Neural cell (in vitro differentiated cells): ENCODE results near the gene COP1.

Source experiments
- EP300 ChIP-seq: fragments of 450-650 bp; conservative IDR thresholded peaks from 2 replicates; pipeline ENCODE4 v1.6.1; 2014; ENCODE audit warnings: antibody characterized with exemption, mild to moderate bottlenecking, moderate library complexity; ENCODE audit not compliant: poor library complexity, severe bottlenecking
- EZH2 ChIP-seq: fragments of 200-600, 300-800 bp; shearing (Covaris generic), sonication (generic); IDR thresholded peaks from 2 replicates; pipeline ENCODE4 v1.6.1; 2014; ENCODE audit warnings: antibody characterized with exemption, low read length, borderline replicate concordance, mild to moderate bottlenecking; ENCODE audit not compliant: insufficient read depth, poor library complexity, severe bottlenecking
- MXI1 ChIP-seq: fragments of 450-650 bp; conservative IDR thresholded peaks from 2 replicates; pipeline ENCODE4 v1.6.1; 2014; ENCODE audit warnings: antibody characterized with exemption, mild to moderate bottlenecking; ENCODE audit not compliant: poor library complexity, severe bottlenecking
- POLR2AphosphoS5 ChIP-seq: IDR thresholded peaks from 2 replicates; pipeline ENCODE4 v1.6.1; 2012
- RAD21 ChIP-seq: fragments of 450-650 bp; conservative IDR thresholded peaks from 2 replicates; pipeline ENCODE4 v1.6.1; 2014; ENCODE audit warnings: antibody characterized with exemption, mild to moderate bottlenecking, moderate library complexity
- SMC3 ChIP-seq: fragments of 450-650 bp; conservative IDR thresholded peaks from 2 replicates; pipeline ENCODE4 v1.6.1; 2014; ENCODE audit warnings: antibody characterized with exemption, mild to moderate bottlenecking, moderate library complexity; ENCODE audit not compliant: poor library complexity
- TAF1 ChIP-seq: IDR thresholded peaks from 2 replicates; pipeline ENCODE4 v1.6.1; 2012; ENCODE audit warnings: low read depth
- TF ChIP-seq, protein P1 (sequence below): fragments of 450-650 bp; IDR thresholded peaks from 2 replicates; pipeline ENCODE4 v1.5.1; 2014; ENCODE audit warnings: antibody characterized with exemption, mild to moderate bottlenecking, moderate library complexity; ENCODE audit not compliant: poor library complexity, severe bottlenecking
- TF ChIP-seq, protein P2 (sequence below): IDR thresholded peaks from 2 replicates; pipeline ENCODE4 v1.6.1; 2012; ENCODE audit warnings: borderline replicate concordance

GRCh38 chr1:176222196-176222595, 15.1 kb upstream of the COP1 start:
- no peak for TF ChIP-seq EZH2
- TF ChIP-seq, protein P1, sequence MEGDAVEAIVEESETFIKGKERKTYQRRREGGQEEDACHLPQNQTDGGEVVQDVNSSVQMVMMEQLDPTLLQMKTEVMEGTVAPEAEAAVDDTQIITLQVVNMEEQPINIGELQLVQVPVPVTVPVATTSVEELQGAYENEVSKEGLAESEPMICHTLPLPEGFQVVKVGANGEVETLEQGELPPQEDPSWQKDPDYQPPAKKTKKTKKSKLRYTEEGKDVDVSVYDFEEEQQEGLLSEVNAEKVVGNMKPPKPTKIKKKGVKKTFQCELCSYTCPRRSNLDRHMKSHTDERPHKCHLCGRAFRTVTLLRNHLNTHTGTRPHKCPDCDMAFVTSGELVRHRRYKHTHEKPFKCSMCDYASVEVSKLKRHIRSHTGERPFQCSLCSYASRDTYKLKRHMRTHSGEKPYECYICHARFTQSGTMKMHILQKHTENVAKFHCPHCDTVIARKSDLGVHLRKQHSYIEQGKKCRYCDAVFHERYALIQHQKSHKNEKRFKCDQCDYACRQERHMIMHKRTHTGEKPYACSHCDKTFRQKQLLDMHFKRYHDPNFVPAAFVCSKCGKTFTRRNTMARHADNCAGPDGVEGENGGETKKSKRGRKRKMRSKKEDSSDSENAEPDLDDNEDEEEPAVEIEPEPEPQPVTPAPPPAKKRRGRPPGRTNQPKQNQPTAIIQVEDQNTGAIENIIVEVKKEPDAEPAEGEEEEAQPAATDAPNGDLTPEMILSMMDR, result no peak
- no peak for TF ChIP-seq POLR2AphosphoS5
- TF ChIP-seq SMC3, result no peak
- TF ChIP-seq RAD21, result no peak
- TF ChIP-seq MXI1, result no peak
- TF ChIP-seq TAF1, result no peak
- no peak for TF ChIP-seq EP300
- TF ChIP-seq, protein P2, sequence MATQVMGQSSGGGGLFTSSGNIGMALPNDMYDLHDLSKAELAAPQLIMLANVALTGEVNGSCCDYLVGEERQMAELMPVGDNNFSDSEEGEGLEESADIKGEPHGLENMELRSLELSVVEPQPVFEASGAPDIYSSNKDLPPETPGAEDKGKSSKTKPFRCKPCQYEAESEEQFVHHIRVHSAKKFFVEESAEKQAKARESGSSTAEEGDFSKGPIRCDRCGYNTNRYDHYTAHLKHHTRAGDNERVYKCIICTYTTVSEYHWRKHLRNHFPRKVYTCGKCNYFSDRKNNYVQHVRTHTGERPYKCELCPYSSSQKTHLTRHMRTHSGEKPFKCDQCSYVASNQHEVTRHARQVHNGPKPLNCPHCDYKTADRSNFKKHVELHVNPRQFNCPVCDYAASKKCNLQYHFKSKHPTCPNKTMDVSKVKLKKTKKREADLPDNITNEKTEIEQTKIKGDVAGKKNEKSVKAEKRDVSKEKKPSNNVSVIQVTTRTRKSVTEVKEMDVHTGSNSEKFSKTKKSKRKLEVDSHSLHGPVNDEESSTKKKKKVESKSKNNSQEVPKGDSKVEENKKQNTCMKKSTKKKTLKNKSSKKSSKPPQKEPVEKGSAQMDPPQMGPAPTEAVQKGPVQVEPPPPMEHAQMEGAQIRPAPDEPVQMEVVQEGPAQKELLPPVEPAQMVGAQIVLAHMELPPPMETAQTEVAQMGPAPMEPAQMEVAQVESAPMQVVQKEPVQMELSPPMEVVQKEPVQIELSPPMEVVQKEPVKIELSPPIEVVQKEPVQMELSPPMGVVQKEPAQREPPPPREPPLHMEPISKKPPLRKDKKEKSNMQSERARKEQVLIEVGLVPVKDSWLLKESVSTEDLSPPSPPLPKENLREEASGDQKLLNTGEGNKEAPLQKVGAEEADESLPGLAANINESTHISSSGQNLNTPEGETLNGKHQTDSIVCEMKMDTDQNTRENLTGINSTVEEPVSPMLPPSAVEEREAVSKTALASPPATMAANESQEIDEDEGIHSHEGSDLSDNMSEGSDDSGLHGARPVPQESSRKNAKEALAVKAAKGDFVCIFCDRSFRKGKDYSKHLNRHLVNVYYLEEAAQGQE, result no peak
